Fibroblast of lung (primary cell): Measurements from ENCODE around the gene FXYD6.

Experiments used
- CTCF ChIP-seq, 2 donors: IDR thresholded peaks in 1 of 2; conservative IDR thresholded peaks in 1 of 2; 1 replicate in 1 of 2; 2 replicates in 1 of 2; pipeline ENCODE4 v1.5.1; 2011 to 2012; ENCODE audit warnings: low read length in 2 of 2, control low read depth in 1 of 2, inconsistent platforms in 1 of 2, low read depth in 1 of 2, mild to moderate bottlenecking in 1 of 2
- EZH2 ChIP-seq: IDR thresholded peaks from 2 replicates; pipeline ENCODE4 v1.5.1; 2012; ENCODE audit warnings: low read length, control low read depth, mild to moderate bottlenecking; ENCODE audit errors: missing control alignments

GRCh38 chr11:117842131-117842941, 34.1 kb downstream of the FXYD6 start:
- TF ChIP-seq CTCF (conservative IDR thresholded peaks at IDR 0.05 in 1 of 2, IDR thresholded peaks at IDR 0.05 in 1 of 2; ENCODE audit: low read depth in 1 of 2, low read length in 2 of 2) (no peak), EZH2 (no peak)
